GM18505 (cell line): ENCODE data around the gene SRC.

Source experiments
- ATAC-seq: cut with Tn5 transposase; IDR thresholded peaks from one replicate; pipeline ENCODE4 v1.9.1; 2021; ENCODE audit not compliant: unreplicated experiment
- POLR2A ChIP-seq: IDR thresholded peaks from 4 replicates; pipeline ENCODE4 v1.6.1; 2011; ENCODE audit warnings: borderline replicate concordance; ENCODE audit not compliant: insufficient read depth, insufficient read length; ENCODE audit errors: extremely low read depth

Gene SRC

DNA sequence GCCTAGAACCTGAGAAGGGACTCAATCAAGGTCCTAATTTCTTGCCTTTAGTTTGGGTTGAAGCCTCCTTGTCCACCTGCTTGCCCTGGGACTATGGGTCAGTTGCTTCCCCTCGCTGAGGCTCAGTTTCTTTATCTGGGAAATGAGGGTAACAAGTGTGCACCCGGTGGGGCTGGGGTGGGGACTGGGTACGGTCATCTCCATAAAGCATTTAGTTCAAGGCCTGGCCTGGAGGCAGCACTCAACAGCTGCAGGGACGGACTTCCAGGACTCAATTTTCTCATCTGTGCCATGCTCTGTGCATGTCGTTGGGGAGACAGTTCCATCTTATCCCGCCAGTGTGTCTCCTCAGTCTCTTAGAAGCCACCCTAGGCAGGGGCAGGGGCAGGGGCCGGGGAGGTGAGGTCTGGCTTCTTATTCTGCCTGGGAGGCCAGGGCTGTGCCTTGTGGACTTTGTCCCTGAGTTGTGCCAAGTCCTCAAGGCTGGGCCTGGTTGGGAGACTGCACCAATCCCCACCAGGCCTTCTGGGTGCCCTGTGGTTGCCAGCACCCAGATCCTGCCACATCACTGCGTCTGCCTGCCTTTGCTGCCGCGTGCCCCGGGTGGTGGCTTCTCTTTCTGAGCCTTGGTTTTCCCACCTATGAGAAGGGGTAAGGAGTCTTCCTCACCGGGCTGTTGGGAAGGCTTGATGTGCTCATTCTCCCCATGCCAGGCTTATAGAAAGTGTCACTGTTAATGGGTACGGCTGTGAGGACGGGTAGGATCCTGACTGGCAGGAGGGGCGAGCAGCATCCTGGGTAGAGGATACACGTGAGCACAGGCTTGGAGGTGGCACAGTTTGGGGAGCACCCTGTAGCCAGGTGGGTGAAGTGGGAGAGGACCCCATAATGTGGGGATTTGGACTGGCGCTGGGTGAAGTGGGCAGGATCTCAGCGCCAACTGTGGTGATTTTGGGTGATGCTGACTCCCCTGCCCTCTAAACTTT, 8.6 kb downstream of the SRC start:
- no peak for ATAC-seq

DNA sequence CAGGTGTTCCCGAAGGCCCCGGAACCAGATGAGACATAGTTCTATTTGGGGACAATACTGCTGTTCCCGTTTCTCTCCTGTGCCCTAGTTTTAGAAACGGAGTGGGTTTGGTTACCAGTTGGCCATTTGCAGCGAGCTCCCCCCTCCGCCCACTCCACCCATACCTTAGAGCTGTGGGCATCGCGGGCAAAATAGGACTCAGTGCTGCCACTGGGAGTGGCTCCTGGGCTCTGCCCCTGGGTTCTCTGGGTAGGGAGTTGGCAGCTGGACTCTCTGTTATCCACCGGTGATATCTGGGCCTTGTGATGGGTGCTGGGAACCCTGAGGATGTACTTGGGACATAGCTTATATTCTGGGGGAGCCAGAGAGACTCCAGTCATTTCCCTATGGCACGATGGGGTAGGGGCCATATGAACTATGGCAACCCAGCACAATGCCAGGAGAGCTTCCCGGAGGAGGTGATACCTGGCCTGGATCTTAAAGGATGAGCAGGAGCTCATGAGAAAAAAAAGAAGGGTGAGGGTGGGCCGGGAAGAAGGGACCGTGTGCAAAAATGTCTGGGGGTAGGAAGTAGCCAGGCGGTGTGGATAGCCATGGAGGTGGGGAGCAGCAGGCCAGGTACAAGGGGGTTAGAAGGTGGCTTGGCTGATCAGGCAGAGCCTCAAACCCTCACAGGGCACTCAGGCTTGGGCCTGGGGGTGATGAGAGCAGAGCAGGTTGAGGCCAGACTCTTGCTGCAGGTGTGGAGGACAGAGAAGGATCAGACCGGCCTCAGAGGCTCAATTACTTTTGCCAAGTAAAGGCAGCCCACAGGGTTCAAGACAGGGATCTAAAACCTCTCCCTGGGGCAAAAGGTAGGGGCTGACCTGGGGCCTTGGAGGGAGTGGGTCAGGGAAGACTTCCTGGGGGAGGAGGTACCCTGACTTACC, 9.6 kb downstream of the SRC start:
- ATAC-seq, result no peak

More for the DNA sequence above, 8.6 kb downstream of the SRC start:
- TF ChIP-seq POLR2A, result no peak

DNA sequence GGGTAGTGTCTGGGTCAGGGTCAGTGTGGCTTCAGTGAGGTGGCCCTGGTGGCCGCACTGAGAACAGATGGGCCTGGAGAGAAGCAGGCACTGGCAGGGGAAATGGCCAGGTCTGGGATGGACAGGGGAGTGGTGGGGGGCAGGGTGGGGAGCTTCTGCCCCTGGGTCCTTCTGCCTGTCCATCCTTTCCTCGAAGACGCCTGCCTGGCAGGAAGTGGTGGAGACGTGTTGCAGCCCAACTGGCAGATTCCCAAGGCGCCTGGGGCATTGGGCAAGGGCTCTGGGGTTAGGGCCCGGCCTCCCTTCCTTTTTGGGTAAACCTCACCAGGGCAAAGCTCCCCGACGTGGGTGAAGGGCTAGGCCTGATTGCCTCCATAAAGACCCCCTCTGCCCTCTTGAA, 10.4 kb downstream of the SRC start:
- TF ChIP-seq POLR2A, result no peak
- no peak for ATAC-seq

More for the DNA sequence above, 9.6 kb downstream of the SRC start:
- TF ChIP-seq POLR2A, result no peak

GRCh38 chr20:37356961-37357371, 11.0 kb downstream of the SRC start:
- TF ChIP-seq POLR2A, result no peak
- ATAC-seq, result no peak

GRCh38 chr20:37357481-37358365, 11.8 kb downstream of the SRC start:
- ATAC-seq, result no peak
- TF ChIP-seq POLR2A, result no peak

DNA sequence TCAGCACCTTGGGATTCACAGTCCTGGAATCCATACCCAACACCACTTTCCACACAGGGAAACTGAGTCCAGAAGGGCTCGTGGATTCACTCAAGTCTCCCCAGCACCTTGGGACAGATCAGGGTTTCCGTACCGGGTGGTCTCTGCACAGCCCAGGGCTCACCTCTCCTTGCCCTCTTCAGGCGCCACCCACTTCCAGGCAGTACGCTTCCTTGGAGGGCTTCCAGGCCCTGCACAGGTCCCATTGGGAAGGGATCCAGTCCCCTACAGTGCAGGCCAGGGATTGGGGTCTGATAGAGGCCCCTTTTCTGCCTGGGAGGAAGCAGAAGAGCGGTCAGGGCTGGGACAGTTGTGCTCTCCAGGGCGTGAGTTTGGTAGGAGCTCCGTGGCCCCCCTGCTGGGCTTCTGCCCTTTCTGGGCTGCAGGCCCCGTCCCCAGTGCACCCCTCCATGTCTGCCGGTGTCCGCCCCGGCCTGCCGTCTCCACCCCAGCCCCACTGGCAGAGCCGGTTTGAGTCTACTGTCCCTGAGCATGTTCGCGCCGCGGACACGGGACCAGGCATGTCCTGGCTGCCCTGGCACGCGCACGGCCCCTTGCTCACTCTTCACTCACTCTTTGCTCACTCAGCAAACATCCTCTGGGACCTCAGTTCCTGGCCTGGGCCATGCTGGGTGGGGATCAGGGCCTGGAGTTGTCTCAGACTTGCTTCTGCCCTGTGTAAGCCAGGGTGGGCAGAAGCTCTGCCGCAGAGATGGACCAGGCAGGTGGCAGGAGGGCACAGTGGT, 12.6 kb downstream of the SRC start:
- ATAC-seq, result no peak
- no peak for TF ChIP-seq POLR2A

DNA sequence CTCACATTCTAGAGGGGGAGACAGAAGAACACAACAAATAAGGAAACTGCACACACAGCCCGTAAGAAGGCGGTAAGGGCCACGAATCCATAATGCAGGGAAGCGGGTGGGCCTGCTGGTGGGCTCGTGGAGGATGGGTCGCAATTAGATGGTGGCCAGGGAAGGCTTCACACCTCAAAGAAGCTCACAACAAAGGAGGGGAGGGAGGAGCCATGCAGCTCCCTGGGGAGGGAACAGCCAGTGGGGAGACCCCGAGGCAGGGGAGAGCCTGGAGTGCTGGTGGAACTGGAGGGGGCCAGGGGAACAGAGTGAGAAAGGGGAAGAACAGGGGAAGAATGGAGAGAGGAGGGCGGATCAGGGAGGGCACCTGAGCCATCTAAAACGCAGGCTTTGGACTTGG, 13.4 kb downstream of the SRC start:
- no peak for ATAC-seq
- no peak for TF ChIP-seq POLR2A

- ATAC-seq, result no peak
- TF ChIP-seq POLR2A, result no peak
Measured at GRCh38 chr20:37359836-37360235, 13.9 kb downstream of the SRC start.

GRCh38 chr20:37360391-37361115, 14.6 kb downstream of the SRC start:
- no peak for TF ChIP-seq POLR2A
- ATAC-seq, result no peak

GRCh38 chr20:37361336-37361735, 15.4 kb downstream of the SRC start:
- ATAC-seq, result no peak
- TF ChIP-seq POLR2A, result no peak

- no peak for TF ChIP-seq POLR2A
- ATAC-seq, result no peak
Measured at GRCh38 chr20:37362231-37362792, 16.4 kb downstream of the SRC start.
